ENCODE results near the gene CREM.

GRCh38 chr10:35161906-35162305 lies 35.3 kb downstream of the CREM start:
- no peak for TF ChIP-seq CTCF (IDR thresholded peaks at IDR 0.05 in 4 of 5, conservative IDR thresholded peaks at IDR 0.05 in 1 of 5)
- no peak for TF ChIP-seq POLR2A (IDR thresholded peaks at IDR 0.05)

All from gastrocnemius medialis (tissue), 4 donors.